ENCODE data around the gene DSTN. TPM values are rescaled to one million over a fixed set of nuclear protein-coding genes. Genes with fewer than 3 reads are reported as not detected.

Gene DSTN
- total RNA-seq, 2 experiments from 2014 or later, result 25.5 to 58.1 TPM

- TF ChIP-seq EZH2phosphoT487 (IDR thresholded peaks at IDR 0.05; ENCODE audit: borderline replicate concordance, low read depth, low read length) (no peak), CTCF (conservative IDR thresholded peaks at IDR 0.05; ENCODE audit: low read length) (no peak)
- H3K9me2 ChIP-seq (ENCODE audit: insufficient read depth, low read length), result no peaks in the 10 kb centered on the region
- H3K27ac ChIP-seq (ENCODE audit: low read depth, low read length, poor library complexity, severe bottlenecking), result no peak overlapping the region
- H3K4me3 ChIP-seq (ENCODE audit: low read depth, low read length, poor library complexity, severe bottlenecking), result no peak overlapping the region
- H3K36me3 ChIP-seq (ENCODE audit: insufficient read depth, low read length), result no peaks in the 10 kb centered on the region
- no peak overlapping the region for H2AFZ ChIP-seq (ENCODE audit: low read length)
- no peaks in the 10 kb centered on the region for H3K9me3 ChIP-seq (ENCODE audit: low read length)
- no peak overlapping the region for H3K4me2 ChIP-seq (ENCODE audit: low read length)
- intact Hi-C loops (cut with micrococcal nuclease; ENCODE audit: unreplicated experiment), result no loop called here
- ChIA-PET POLR2A (interaction anchor here (0.6 kb wide), 1 partner anchor 104 kb away, joined by 3 read pairs; no protein-coding TSS in a partner anchor), CTCF (ENCODE audit: unreplicated experiment) (no interaction called here)
- H4K20me1 ChIP-seq (ENCODE audit: insufficient read depth, low read length), result no peaks in the 10 kb centered on the region
- BruUV-seq (replicated peaks), result no TSS peak
- no peaks in the 10 kb centered on the region for H3K79me2 ChIP-seq (ENCODE audit: insufficient read depth, low read depth, low read length)
- DNase-seq (ENCODE audit: low spot score), result no peak
- H3K4me1 ChIP-seq (ENCODE audit: insufficient read depth, low read length, poor library complexity, severe bottlenecking), result no peaks in the 10 kb centered on the region
These were observed 60.9 kb downstream of the DSTN start for GRCh38 chr20:17630806-17631195.

GRCh38 chr20:17631576-17632319 is 61.9 kb downstream of the DSTN start:
- H3K27ac ChIP-seq (ENCODE audit: low read depth, low read length, poor library complexity, severe bottlenecking), result no peak overlapping the region
- H2AFZ ChIP-seq (ENCODE audit: low read length), result no peak overlapping the region
- no peak for DNase-seq (ENCODE audit: low spot score)
- TF ChIP-seq CTCF (conservative IDR thresholded peaks at IDR 0.05; ENCODE audit: low read length) (no peak), EZH2phosphoT487 (IDR thresholded peaks at IDR 0.05; ENCODE audit: borderline replicate concordance, low read depth, low read length) (no peak)
- intact Hi-C loops (cut with micrococcal nuclease; ENCODE audit: unreplicated experiment), result no loop called here
- no peak overlapping the region for H3K4me2 ChIP-seq (ENCODE audit: low read length)
- BruUV-seq (replicated peaks), result no TSS peak
- H3K4me3 ChIP-seq (ENCODE audit: low read depth, low read length, poor library complexity, severe bottlenecking), result no peak overlapping the region
- H3K9me3 ChIP-seq (ENCODE audit: low read length), result no peaks in the 10 kb centered on the region
- no peaks in the 10 kb centered on the region for H3K36me3 ChIP-seq (ENCODE audit: insufficient read depth, low read length)
- no peaks in the 10 kb centered on the region for H3K9me2 ChIP-seq (ENCODE audit: insufficient read depth, low read length)
- CTCF ChIA-PET (ENCODE audit: unreplicated experiment), result no interaction called here
- no peaks in the 10 kb centered on the region for H4K20me1 ChIP-seq (ENCODE audit: insufficient read depth, low read length)
- POLR2A ChIA-PET, result no interaction called here
- H3K4me1 ChIP-seq (ENCODE audit: insufficient read depth, low read length, poor library complexity, severe bottlenecking), result no peaks in the 10 kb centered on the region
- no peaks in the 10 kb centered on the region for H3K79me2 ChIP-seq (ENCODE audit: insufficient read depth, low read depth, low read length)

- BruUV-seq (replicated peaks), result no TSS peak
These were observed 63.5 kb downstream of the DSTN start for GRCh38 chr20:17633221-17633849.

More at GRCh38 chr20:17633221-17633849, 63.5 kb downstream of the DSTN start:
- Histone ChIP-seq H2AFZ (ENCODE audit: low read length) (no peak overlapping the region), H3K79me2 (ENCODE audit: insufficient read depth, low read depth, low read length) (no peaks in the 10 kb centered on the region), H3K27ac (ENCODE audit: low read depth, low read length, poor library complexity, severe bottlenecking) (no peak overlapping the region), H3K36me3 (ENCODE audit: insufficient read depth, low read length) (no peaks in the 10 kb centered on the region), H4K20me1 (ENCODE audit: insufficient read depth, low read length) (no peaks in the 10 kb centered on the region), H3K9me3 (ENCODE audit: low read length) (no peaks in the 10 kb centered on the region), H3K4me3 (ENCODE audit: low read depth, low read length, poor library complexity, severe bottlenecking) (no peak overlapping the region), H3K4me2 (ENCODE audit: low read length) (no peak overlapping the region), H3K9me2 (ENCODE audit: insufficient read depth, low read length) (no peaks in the 10 kb centered on the region), H3K4me1 (ENCODE audit: insufficient read depth, low read length, poor library complexity, severe bottlenecking) (no peaks in the 10 kb centered on the region)
- intact Hi-C loops (cut with micrococcal nuclease; ENCODE audit: unreplicated experiment), result no loop called here
- CTCF ChIA-PET (ENCODE audit: unreplicated experiment), result no interaction called here
- POLR2A ChIA-PET, result no interaction called here
- no peak for TF ChIP-seq EZH2phosphoT487 (IDR thresholded peaks at IDR 0.05; ENCODE audit: borderline replicate concordance, low read depth, low read length)
- TF ChIP-seq CTCF (conservative IDR thresholded peaks at IDR 0.05; ENCODE audit: low read length), result no peak
- no peak for DNase-seq (ENCODE audit: low spot score)

Measured in OCI-LY7 (cell line).